GM23338 (cell line): ENCODE measurements around the gene HABP4. TPM values are rescaled to one million over a fixed set of nuclear protein-coding genes. Genes with fewer than 3 reads are reported as not detected.

Experiments used
- ATAC-seq: fragments of 200-7000 bp; cut with Tn5 transposase; 3 replicates; pipeline ENCODE4 v1.9.1; 2020
- DNase-seq: peaks from one replicate; pipeline ENCODE4 v3.0.0-alpha.2; 2015; ENCODE audit warnings: low spot score
- H2AFZ ChIP-seq: fragments of 200-600 bp; sonication (generic); 2 replicates; pipeline ENCODE4 v1.8.0; 2016; ENCODE audit warnings: antibody characterized with exemption, mild to moderate bottlenecking, moderate library complexity
- H3F3A ChIP-seq: fragments of 200-600 bp; sonication (generic); replicated peaks from 2 replicates; pipeline ENCODE4 v1.8.0; 2017; ENCODE audit warnings: antibody characterized with exemption, mixed run types, low read depth
- H3K27ac ChIP-seq: fragments of 200-600 bp; sonication (generic); 2 replicates; pipeline ENCODE4 v1.6.1; 2016; ENCODE audit warnings: low read depth
- H3K27me3 ChIP-seq: fragments of 200-600 bp; sonication (generic); 2 replicates; pipeline ENCODE4 v1.8.0; 2016; ENCODE audit warnings: mild to moderate bottlenecking, mixed run types, moderate library complexity; ENCODE audit not compliant: insufficient read depth
- H3K36me3 ChIP-seq: fragments of 200-600 bp; sonication (generic); 2 replicates; pipeline ENCODE4 v1.8.0; 2016; ENCODE audit warnings: mild to moderate bottlenecking; ENCODE audit not compliant: insufficient read depth
- H3K4me1 ChIP-seq: fragments of 200-600 bp; sonication (generic); 2 replicates; pipeline ENCODE4 v1.8.0; 2016; ENCODE audit warnings: mild to moderate bottlenecking, moderate library complexity; ENCODE audit not compliant: insufficient read depth
- H3K4me2 ChIP-seq: fragments of 200-600 bp; sonication (generic); 2 replicates; pipeline ENCODE4 v1.7.1; 2017; ENCODE audit warnings: mixed run types
- H3K4me3 ChIP-seq: fragments of 200-600 bp; sonication (generic); 2 replicates; pipeline ENCODE4 v1.6.1; 2016; ENCODE audit warnings: mixed run types
- H3K79me2 ChIP-seq: fragments of 200-600 bp; sonication (generic); replicated peaks from 2 replicates; pipeline ENCODE4 v1.8.0; 2017; ENCODE audit warnings: mild to moderate bottlenecking; ENCODE audit not compliant: insufficient read depth
- H3K9me2 ChIP-seq: fragments of 200-600 bp; sonication (generic); 2 replicates; pipeline ENCODE4 v1.8.0; 2017; ENCODE audit not compliant: insufficient read depth
- H4K20me1 ChIP-seq: fragments of 200-600 bp; sonication (generic); replicated peaks from 2 replicates; pipeline ENCODE4 v1.8.0; 2017; ENCODE audit warnings: mild to moderate bottlenecking; ENCODE audit not compliant: insufficient read depth
- H3K27ac Mint-ChIP-seq: 2 replicates; pipeline ENCODE4 v1.8.0; 2020; ENCODE audit warnings: inconsistent platforms, mild to moderate bottlenecking, moderate library complexity, mixed read lengths
- H3K27me3 Mint-ChIP-seq: 3 replicates; pipeline ENCODE4 v1.8.0; 2022; ENCODE audit warnings: low read depth, mild to moderate bottlenecking, moderate library complexity, mixed read lengths, inconsistent platforms; ENCODE audit not compliant: insufficient read depth, poor library complexity
- H3K36me3 Mint-ChIP-seq: 3 replicates; pipeline ENCODE4 v1.8.0; 2021; ENCODE audit warnings: low read depth, mild to moderate bottlenecking, inconsistent platforms, moderate library complexity, mixed read lengths
- H3K4me1 Mint-ChIP-seq: 3 replicates; pipeline ENCODE4 v1.8.0; 2020; ENCODE audit warnings: mild to moderate bottlenecking, inconsistent platforms, mixed read lengths
- H3K4me3 Mint-ChIP-seq: 3 replicates; pipeline ENCODE4 v1.8.0; 2021; ENCODE audit warnings: moderate library complexity, mild to moderate bottlenecking, inconsistent platforms, mixed read lengths
- H3K9me3 Mint-ChIP-seq: 3 replicates; pipeline ENCODE4 v1.8.0; 2020; ENCODE audit warnings: moderate library complexity, mild to moderate bottlenecking, inconsistent platforms, mixed read lengths
- CREB1 ChIP-seq: fragments of 250-450 bp; sonication (Bioruptor Pico); IDR thresholded peaks from 2 replicates; pipeline ENCODE4 v1.5.0; 2020; ENCODE audit warnings: low read depth, mild to moderate bottlenecking, moderate library complexity
- EZH2 ChIP-seq: fragments of 200-600 bp; sonication (generic); IDR thresholded peaks from one replicate; pipeline ENCODE4 v1.8.0; 2017; ENCODE audit warnings: antibody characterized with exemption, mild to moderate bottlenecking, low read depth; ENCODE audit not compliant: unreplicated experiment
- EZH2phosphoT487 ChIP-seq: fragments of 200-600 bp; sonication (generic); IDR thresholded peaks from one replicate; pipeline ENCODE4 v1.8.1; 2018; ENCODE audit warnings: antibody characterized with exemption; ENCODE audit not compliant: unreplicated experiment
- JUNB ChIP-seq: IDR thresholded peaks from one replicate; pipeline ENCODE4 v1.6.1; 2016; ENCODE audit warnings: antibody characterized with exemption; ENCODE audit not compliant: unreplicated experiment
- POLR2AphosphoS5 ChIP-seq: IDR thresholded peaks from 2 replicates; pipeline ENCODE4 v1.6.1; 2016; ENCODE audit warnings: antibody characterized with exemption, low read depth
- STAT1 ChIP-seq: IDR thresholded peaks from one replicate; pipeline ENCODE4 v1.6.1; 2016; ENCODE audit warnings: antibody characterized with exemption; ENCODE audit not compliant: unreplicated experiment
- ZNF331 ChIP-seq: fragments of 250-450 bp; sonication (Bioruptor Pico); IDR thresholded peaks from 2 replicates; pipeline ENCODE4 v1.5.0; 2020; ENCODE audit warnings: low read depth, mild to moderate bottlenecking, moderate library complexity
- polyA plus RNA-seq: library from polyadenylated mRNA; unstranded; fragments of >200 nt; fragmentation: Nextera tagmentation; extraction: Ambion mirVana; gene quantifications from 2 replicates; pipeline ENCODE4 v1.2.1, GENCODE V29; 2016
- total RNA-seq: library from RNA; depleted of rRNA; stranded (reverse); fragments of >200 nt; shearing (Covaris generic); gene quantifications from 2 replicates; pipeline ENCODE4 v1.2.3, GENCODE V29; 2014
- TF ChIP-seq, protein P1 (sequence below), 2 experiments: fragments of 200-600 bp in 1 of 2; sonication (generic) in 1 of 2; conservative IDR thresholded peaks; 2 replicates each; pipeline versions ENCODE4 v1.5.1 to v1.6.1; 2016 to 2017; ENCODE audit warnings: antibody characterized with exemption in 2 of 2, low read depth in 2 of 2, mild to moderate bottlenecking in 2 of 2, moderate library complexity in 1 of 2
- TF ChIP-seq, protein P2 (sequence below): IDR thresholded peaks from 2 replicates; pipeline ENCODE4 v1.6.1; 2016; ENCODE audit warnings: antibody characterized with exemption
- TF ChIP-seq, protein P3 (sequence below): IDR thresholded peaks from one replicate; pipeline ENCODE4 v1.6.1; 2018; ENCODE audit warnings: antibody characterized with exemption; ENCODE audit not compliant: unreplicated experiment

HABP4 gene
- total and polyA plus RNA-seq, 2 experiments from 2014 or later = 8.8 to 9.9 TPM

DNA sequence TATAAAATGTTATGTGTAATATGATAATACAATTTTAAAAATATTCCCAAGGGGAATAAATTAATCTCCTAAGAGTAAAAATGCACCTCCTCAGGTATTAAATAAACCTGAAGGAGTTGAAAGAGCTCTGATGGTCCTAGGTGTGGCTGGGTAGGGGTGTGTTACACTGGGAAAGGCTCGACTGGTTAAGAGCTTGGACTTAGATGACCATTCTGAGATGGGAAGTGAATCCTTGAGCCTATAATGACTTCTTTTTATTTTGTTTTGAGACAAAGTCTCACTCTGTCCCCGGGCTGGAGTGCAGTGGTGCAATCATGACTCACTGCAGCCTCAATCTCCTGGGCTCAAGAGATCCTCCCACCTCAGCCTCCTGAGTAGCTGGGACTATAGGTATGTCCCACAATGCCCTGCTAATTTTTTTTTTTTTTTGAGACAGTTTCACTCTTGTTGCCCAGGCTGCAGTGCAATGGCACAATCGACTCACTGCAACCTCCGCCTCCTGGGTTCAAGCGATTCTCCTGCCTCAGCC is 9.2 kb upstream of the HABP4 start (continued):
- TF ChIP-seq, protein P1, sequence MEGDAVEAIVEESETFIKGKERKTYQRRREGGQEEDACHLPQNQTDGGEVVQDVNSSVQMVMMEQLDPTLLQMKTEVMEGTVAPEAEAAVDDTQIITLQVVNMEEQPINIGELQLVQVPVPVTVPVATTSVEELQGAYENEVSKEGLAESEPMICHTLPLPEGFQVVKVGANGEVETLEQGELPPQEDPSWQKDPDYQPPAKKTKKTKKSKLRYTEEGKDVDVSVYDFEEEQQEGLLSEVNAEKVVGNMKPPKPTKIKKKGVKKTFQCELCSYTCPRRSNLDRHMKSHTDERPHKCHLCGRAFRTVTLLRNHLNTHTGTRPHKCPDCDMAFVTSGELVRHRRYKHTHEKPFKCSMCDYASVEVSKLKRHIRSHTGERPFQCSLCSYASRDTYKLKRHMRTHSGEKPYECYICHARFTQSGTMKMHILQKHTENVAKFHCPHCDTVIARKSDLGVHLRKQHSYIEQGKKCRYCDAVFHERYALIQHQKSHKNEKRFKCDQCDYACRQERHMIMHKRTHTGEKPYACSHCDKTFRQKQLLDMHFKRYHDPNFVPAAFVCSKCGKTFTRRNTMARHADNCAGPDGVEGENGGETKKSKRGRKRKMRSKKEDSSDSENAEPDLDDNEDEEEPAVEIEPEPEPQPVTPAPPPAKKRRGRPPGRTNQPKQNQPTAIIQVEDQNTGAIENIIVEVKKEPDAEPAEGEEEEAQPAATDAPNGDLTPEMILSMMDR (conservative IDR thresholded peaks at IDR 0.05; ENCODE audit: low read depth in 2 of 2) = no peak

DNA sequence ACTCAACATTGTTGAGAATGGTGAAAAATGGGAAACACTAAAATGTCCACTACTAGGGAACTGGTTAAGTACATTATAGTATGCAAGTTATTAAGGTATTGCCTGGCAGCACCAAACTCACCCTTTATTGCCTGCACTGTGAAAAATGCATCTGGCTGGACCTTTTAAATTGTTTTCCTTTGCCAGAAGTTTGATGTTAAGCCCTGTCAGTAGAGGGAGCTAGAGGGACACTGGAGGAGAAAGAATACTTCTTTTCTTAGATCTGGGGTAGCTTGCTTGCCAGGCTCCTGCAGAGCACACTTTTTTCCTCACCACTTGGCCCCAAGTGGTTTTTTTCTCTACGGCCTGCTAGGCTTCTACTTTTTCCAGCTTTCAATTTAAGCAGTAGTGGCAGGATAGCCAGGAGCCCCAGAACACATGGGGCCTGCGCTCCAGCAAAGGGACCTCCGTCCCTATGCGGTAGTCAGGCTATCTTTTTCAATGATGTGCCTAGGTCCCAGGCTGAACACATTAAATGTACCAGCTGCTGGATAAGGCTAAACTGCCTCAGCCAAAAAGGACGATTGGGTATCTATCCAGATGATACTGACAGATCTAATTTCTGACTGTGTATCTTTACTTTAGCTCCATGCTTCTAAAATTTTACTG is 8.0 kb upstream of the HABP4 start:
- Histone ChIP-seq H2AFZ (no peak overlapping the region), H3K79me2 (no peaks in the 10 kb centered on the region), H3K4me2 (no peak overlapping the region), H3F3A (no peaks in the 10 kb centered on the region), H4K20me1 (no peaks in the 10 kb centered on the region), H3K4me3 (no peak overlapping the region), H3K4me1 (no peaks in the 10 kb centered on the region), H3K27me3 (no peaks in the 10 kb centered on the region), H3K9me2 (no peaks in the 10 kb centered on the region), H3K27ac (no peak overlapping the region), H3K36me3 (no peaks in the 10 kb centered on the region)
- H3K36me3 Mint-ChIP-seq = no peaks in the 10 kb centered on the region
- H3K27ac Mint-ChIP-seq = no peak overlapping the region
- peaks cover 3% of the 10 kb centered on the region for H3K27me3 Mint-ChIP-seq
- ATAC-seq (peak; percentile 55), DNase-seq (peak; percentile 87)
- no peak overlapping the region for H3K4me3 Mint-ChIP-seq
- no peaks in the 10 kb centered on the region for H3K9me3 Mint-ChIP-seq
- TF ChIP-seq, protein P1 (conservative IDR thresholded peaks at IDR 0.05; ENCODE audit: low read depth in 2 of 2) = peak; percentile 73 to 79
- TF ChIP-seq EZH2phosphoT487 (no peak), ZNF331 (CRISPR knock-in tag) (no peak)
- no peaks in the 10 kb centered on the region for H3K4me1 Mint-ChIP-seq

DNA sequence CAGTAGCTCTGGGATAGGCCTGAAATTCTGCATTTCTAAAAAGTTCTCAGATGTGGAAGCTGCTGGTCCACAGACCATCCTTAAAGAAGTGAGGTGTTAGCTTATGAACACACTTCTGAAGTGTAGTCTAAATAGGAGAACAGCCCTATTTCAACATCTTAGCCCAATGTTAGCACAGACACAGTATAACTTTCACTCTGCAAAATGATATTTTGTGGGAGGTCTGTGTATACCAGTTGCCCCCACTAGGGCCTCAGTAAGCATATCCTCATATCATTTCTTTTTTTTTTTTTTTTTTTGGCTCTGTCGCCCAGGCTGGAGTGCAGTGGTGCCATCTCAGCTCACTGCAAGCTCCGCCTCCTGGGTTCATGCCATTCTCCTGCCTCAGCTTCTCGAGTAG is 7.5 kb upstream of the HABP4 start:
- Mint-ChIP-seq H3K36me3 (no peaks in the 10 kb centered on the region), H3K4me3 (no peak overlapping the region), H3K4me1 (no peaks in the 10 kb centered on the region), H3K27ac (no peak overlapping the region), H3K9me3 (no peaks in the 10 kb centered on the region), H3K27me3 (peaks cover 5% of the 10 kb centered on the region)
- Histone ChIP-seq H3K4me1 (no peaks in the 10 kb centered on the region), H3K4me2 (no peak overlapping the region), H3K27ac (no peak overlapping the region), H4K20me1 (no peaks in the 10 kb centered on the region), H3K27me3 (no peaks in the 10 kb centered on the region), H2AFZ (no peak overlapping the region), H3K79me2 (no peaks in the 10 kb centered on the region), H3K9me2 (no peaks in the 10 kb centered on the region), H3F3A (no peaks in the 10 kb centered on the region), H3K36me3 (no peaks in the 10 kb centered on the region), H3K4me3 (no peak overlapping the region)
- TF ChIP-seq JUNB = no peak
- TF ChIP-seq, protein P2, sequence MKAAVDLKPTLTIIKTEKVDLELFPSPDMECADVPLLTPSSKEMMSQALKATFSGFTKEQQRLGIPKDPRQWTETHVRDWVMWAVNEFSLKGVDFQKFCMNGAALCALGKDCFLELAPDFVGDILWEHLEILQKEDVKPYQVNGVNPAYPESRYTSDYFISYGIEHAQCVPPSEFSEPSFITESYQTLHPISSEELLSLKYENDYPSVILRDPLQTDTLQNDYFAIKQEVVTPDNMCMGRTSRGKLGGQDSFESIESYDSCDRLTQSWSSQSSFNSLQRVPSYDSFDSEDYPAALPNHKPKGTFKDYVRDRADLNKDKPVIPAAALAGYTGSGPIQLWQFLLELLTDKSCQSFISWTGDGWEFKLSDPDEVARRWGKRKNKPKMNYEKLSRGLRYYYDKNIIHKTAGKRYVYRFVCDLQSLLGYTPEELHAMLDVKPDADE = no peak
- TF ChIP-seq, protein P1 (conservative IDR thresholded peaks at IDR 0.05; ENCODE audit: low read depth in 2 of 2) = no peak; a peak in 1 of 4 replicates
- TF ChIP-seq, protein P3, sequence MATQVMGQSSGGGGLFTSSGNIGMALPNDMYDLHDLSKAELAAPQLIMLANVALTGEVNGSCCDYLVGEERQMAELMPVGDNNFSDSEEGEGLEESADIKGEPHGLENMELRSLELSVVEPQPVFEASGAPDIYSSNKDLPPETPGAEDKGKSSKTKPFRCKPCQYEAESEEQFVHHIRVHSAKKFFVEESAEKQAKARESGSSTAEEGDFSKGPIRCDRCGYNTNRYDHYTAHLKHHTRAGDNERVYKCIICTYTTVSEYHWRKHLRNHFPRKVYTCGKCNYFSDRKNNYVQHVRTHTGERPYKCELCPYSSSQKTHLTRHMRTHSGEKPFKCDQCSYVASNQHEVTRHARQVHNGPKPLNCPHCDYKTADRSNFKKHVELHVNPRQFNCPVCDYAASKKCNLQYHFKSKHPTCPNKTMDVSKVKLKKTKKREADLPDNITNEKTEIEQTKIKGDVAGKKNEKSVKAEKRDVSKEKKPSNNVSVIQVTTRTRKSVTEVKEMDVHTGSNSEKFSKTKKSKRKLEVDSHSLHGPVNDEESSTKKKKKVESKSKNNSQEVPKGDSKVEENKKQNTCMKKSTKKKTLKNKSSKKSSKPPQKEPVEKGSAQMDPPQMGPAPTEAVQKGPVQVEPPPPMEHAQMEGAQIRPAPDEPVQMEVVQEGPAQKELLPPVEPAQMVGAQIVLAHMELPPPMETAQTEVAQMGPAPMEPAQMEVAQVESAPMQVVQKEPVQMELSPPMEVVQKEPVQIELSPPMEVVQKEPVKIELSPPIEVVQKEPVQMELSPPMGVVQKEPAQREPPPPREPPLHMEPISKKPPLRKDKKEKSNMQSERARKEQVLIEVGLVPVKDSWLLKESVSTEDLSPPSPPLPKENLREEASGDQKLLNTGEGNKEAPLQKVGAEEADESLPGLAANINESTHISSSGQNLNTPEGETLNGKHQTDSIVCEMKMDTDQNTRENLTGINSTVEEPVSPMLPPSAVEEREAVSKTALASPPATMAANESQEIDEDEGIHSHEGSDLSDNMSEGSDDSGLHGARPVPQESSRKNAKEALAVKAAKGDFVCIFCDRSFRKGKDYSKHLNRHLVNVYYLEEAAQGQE = no peak
- no peak for TF ChIP-seq POLR2AphosphoS5
- no peak for TF ChIP-seq STAT1
- TF ChIP-seq EZH2 = no peak
- TF ChIP-seq CREB1 (CRISPR knock-in tag) = no peak
- DNase-seq = no peak
- ATAC-seq = no peak; the same call in 2 of the 3 replicates
